GM18858 (cell line): ENCODE measurements around the gene HJV.

Experiments
- ATAC-seq: cut with Tn5 transposase; IDR thresholded peaks from one replicate; pipeline ENCODE4 v1.9.1; 2021; ENCODE audit not compliant: unreplicated experiment

The HJV gene

DNA sequence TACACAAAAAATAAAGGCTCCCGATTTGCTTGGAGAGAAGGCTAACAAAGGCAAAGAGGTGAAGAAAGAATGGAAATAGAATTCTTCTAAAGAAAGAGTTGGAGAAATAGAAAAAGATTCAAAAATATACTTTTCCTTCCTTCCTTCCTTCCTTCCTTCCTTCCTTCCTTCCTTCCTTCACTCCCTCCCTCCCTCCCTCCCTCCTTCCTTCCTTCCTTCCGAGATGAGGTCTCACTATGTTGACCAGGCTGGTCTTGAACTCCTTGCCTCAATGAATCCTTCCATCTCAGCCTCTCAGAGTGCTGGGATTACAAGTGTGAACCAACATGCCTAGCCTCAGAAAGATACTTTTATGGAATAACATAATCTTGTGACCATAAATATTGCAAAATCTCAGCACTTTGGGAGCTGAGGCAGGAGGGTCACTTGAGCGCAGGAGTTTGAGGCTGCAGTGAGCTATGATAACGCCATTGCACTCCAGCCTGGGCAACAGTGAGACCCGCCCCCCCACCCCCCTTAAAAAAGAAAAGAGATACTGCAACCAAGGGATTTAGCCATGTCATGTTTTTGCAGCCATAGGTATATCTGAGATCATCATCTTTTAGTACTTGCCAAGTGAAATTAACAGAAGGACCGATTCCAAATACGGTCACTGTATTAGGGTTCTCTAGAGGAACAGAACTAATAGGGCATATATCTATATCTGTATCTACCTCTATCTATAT lies 1.0 kb upstream of the HJV start:
- no peak for ATAC-seq

DNA sequence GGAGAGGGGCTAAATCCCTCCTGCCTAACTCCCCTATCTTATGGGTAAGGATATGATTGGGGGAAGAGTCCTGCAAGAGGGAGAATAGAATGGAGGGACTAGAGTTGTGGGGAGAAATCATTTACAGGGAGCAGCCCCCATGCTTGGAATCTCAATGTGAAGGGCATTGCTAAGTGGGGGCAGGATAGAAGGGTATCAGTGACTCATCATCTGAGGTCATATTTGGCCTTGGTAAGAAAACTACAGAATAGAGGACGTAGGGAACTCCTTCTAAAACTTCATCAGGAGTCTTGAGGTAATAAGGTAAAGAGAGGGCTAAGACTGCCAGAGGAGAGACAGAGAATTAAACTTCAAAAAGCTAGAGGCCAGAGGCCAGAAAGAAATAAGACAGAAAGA lies 487 bp downstream of the HJV start:
- ATAC-seq = no peak

DNA sequence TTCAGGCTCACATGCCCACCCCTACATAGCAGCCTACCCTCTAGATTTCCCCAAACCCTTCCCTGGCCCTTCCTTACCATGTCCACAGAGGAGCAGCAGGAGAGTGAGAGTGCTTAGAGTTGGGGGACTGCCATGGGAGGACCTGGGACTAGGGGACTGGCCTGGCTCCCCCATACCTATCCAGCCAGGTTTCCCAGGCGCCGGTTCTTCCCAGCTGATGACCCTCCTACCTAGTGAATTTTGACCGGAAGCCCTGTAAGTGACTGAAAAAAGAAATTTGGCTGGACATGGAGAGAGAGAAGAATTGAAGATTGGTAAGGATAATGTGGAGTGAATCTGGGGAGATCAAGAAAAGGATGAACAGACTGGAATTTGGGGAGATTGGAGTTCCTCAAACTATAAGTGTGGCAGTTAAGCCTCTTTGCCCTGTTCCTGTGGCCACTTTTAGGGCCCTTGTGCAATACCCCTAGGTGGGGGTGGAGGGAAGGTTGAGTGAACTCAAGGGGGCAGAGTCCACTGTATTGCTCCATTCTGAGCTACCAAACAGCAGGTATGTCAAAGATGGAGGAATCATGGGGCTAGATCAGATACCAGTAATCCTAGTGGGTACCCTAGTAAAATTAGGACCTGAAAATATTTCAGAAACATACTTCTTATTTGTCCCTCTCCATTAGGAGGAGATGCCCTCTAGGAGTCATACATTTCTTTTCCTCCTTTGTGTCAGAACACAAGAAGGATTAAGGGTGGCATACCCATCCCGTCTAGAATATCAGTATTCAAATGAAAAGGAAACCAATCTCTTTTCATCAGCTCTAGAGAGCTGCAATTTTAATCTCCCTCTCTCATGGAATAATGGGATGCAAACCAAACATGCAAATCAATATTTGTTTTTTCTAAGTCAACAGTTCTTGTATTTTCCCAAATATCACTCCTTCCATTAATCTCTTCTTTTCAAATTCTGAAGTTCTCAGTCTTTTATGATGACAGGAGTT lies 1.2 kb downstream of the HJV start:
- ATAC-seq = no peak

DNA sequence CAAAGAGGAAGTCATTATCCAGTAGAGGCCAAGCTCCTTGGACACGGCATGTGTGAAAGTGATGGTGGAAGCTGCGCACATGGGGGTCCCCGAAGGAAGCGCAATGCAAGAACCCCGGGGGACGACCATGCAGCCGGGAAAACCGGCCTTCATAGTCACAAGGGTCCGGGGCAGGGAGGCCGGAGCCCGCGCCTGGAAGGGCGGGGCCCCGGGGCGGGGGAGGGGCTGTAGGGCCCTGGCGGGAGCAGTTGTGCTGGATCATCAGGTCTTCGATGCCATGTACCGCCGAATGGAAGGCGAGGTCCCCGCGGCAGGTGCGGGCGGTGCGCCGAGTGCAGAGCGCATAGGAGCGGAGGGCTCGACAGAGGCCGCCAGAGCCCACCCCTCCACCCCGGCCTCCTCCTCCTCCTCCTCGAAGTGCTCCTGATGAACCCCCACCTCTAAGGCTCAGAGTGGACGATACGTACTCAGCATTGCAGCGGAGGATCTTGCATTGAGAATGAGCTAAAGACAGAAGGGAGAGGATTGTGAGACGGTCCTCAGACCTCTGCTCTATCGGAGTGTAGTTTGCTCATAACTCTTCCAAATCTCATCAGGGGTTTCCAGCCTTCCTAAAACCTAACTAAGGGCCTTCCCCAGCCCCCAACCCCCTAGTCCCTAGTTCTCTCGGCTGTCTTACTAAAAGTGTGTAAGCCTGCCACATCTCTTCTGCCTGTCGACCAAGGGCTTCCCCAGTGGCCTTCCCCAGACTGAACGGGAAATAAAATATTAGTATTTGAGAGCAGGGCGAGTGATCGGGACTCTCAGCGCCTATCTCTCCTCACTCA lies 2.1 kb downstream of the HJV start:
- no peak for ATAC-seq

DNA sequence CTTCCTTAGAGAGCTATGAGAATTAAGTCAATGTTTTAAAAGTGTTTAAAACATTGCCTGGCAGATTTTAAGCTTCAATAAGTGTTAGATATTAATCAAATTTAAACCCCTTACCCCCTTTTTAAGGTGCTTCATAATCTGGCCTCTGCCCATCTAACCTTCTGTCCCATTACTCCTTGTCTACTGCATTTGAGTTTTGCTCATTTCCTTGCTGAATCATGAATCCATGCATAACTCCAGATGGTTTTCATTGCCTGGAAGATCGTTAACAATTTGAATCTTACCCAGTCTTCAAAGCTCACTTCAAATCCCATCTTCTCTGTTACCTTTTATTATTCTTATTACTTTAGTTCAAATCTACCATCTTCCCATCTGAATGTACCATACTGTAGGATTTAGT lies 4.6 kb downstream of the HJV start:
- ATAC-seq = no peak

DNA sequence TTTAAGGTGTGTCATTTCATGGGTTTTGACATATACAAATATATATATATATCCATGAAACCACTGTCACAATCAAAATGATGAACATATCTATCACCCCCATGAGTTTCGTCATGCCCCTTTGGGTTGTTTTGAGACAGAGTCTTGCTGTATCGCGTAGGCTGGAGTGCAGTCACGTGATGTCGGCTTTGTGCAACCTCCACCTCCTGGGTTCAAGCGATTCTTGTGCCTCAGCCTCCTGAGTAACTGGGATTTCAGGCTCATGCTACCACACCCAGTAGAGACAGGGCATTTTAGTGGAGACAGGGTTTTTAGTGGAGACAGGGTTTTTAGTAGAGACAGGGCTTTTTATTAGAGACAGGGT lies 8.0 kb downstream of the HJV start:
- ATAC-seq = no peak

DNA sequence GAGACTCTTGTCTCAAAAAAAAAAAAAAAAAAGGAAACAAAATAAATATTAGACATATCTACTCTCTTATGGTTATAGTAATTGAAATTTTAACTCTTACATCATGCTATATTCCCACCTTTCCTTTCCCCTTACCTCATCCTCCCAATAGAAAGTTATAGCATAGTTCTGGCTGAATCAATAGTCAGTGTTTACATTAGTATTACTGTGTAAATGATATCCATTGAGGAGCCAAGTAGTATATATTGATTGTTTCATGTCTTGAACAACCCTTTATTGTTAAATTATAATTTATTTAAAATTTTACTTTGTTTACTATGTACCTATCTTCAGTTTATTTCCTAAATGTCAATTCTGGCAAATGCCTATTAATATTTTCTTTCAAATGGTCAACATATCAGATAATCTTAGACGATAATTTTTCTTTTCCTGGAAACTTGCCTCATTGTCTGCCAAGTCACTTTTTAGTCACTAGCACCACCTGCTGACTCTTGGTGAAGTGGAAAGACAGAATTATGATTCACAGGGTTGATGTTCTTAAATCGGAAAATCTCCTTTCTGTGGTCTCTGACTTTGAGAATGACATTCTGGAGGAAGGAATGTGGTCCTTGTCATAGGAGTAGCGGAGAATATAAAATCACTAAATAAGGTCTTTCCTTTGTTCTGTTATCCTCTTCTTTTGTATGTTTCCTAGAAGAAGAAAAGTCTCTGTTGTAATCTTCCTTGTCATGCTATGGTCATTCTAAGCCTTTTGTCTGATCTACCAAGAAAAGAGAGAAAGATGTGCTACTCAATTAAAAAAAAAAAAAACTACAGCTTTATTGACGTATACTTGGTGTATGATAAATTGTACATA lies 8.6 kb downstream of the HJV start:
- ATAC-seq = no peak

DNA sequence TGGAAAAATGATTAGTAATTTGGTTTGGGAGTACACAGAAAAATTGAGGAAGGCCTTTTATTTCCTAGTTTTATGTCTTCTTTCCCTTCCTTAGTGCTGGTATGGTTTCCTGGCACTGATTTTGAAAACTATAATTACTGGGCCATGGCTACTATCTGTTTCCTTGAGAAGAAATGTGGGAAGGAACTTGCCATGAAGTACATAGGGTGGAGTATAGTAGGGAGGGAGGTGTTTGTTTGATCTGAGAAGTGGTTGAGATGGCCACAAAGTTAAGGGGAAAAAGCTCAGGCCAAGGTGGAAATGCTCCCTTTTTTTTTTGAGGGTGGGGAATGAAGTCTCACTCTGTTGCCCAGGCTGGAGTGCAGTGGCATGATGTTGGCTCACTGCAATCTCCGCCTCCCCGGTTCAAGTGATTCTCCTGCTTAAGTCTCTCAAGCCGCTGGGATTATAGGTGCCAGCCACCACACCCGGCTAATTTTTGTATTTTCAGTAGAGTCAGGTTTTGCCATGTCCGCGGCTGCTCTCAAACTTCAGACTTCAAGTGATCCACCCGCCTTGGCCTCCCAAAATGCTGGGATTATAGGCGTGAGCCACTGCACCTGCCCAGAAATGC lies 11.3 kb downstream of the HJV start:
- no peak for ATAC-seq

DNA sequence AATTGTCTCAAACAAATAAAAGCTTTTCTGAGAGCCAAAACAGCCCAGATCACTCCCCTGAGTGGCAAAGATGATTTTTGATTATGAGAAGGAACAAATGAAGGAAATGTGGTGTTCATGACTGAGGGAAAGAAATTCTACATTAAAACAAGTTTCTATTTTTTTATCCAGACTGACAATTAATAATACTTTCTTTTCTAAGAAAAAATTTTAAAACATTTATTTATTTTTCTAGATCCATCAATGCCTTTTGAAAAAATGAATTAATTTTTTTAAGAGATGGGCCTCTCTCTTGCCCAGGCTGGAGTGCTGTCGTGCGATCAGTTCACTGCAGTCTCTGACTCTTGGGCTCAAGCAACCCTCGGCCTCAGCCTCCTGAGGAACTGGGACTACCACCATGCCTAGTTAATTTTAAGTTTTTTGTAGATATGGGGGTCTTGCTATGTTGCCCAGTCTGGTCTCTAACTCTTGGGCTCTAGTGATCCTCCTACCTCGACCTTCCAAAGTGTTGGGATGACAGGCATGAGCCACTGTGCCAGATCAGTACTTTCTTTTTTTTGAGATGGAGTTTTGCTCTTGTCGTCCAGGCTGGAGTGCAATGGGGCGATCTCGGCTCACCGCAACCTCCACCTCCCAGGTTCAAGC lies 13.9 kb downstream of the HJV start:
- ATAC-seq = no peak

DNA sequence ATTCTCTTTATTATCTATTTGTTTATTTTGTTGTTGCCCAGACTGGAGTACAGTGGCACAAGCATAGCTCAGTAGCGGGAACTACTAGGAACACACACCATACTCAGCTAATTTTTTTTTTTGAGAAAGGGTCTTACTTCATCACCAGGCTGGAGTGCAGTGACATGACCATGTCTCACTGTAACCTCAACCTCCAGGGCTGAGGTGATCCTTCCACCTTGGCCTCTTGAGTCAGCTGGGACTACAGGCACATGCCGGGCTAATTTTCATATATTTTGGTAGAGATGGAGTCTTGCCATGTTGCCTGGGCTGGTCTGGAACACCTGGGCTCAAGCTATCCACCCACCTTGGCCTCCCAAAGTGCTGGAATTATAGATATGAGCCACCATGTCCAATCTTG lies 19.8 kb downstream of the HJV start:
- ATAC-seq = no peak

DNA sequence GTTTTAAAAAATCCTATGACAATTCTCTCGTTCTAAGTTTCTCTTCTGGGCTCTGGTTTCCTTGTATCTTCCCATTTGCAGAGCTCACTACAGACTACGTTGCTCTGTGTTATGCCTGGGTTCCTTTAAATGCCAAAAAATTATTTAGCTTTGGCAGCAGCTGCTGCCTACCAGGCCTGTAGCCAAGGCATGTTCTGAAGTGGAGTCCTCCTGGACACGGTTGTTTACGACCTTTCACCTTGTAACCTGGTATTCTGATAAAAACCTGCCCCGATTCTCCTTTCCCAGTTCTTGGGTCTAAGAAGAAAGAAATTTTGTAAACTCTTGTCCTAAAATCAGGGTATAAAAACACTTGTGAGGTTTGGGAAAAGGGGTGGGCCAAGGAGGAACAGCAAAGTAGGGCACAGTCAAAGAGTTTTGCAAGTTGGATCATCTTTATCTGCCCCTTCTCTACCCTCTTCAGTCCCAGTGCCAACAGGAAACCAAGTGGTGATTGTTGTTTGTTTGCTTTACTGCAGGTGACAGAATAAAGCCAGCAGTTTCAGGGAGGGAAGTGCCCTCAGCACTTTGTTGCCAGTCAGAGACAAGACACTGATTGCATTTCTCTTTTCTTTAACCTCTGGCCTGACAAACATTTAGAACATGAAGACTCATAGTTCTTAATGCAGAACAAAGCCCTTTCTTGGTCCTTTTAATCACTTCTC lies 22.1 kb downstream of the HJV start:
- no peak for ATAC-seq

DNA sequence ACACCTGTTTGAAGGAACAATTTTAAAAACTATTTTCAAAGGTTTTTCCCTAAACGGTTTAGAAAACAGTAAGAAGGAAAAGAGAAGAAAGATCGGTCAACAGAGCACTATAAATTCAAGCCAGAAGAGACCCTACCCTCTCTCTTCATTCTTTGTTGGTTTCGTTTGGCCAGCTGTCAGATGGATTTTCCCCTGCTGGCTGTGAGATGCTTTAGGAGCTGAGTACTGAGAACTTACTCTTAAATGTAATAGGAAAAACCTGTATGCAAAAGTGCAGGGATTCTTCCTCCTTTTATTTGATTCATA lies 23.9 kb downstream of the HJV start:
- ATAC-seq = no peak

DNA sequence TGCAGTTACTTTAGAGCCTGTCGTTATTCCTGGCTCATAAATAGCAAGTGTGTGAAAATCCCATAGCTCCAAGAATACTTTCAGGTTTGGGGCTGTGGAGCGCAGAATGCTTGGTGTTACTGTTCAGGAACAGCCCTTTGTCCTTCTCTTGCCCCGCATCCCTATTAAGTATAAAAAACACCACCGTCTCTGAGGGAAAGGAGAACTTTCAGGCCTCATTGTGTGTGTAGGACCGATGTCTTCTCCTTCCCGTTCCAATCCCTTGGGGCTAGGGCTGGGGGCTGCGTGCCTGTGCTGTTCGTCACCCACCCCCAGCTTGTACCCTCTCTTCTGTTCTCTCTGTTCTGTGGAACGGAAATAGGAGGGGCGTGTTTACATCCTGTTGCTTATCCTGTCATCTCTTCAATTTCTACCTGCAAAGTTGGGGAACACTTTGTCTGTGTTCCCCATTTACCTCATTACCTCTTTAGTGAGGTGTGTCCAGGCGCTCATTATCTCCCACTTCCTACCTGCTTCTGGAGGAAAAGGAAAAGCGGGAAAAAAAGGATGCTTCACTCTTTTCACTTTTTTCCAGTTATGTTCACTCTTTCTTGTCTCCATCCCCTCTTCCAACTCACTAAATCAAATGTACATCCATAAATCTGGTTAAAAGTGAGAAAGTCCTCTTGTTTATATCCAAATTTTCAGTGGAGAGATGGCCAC lies 24.4 kb downstream of the HJV start:
- no peak for ATAC-seq

DNA sequence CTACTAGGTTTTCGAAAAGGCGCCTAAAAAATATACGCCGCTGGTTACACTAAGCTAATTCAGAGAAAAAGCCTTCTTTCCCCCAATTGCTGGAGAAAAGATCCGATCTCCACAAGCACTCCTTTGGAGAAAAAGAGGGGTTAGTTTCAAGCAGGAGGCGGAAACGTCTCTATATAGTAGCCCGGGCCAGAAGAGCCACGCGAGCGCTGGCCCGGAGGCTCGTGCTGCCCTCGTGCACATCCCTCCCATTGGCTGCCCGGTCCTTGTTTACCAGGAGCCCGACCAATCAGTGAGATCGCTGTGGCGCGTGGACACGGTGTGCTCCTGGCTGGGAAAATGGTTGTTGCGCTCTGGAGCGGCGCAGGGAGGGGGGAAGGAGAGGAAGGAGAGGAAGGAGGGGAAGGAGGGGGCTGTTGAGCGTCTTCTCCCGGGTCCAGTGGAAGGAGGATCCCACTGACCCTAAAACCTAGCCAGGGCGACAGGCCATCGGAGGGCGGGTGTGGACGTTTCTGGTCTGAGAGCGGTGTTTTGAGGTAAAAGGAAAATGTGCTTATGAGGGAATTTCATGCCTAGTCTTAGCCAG lies 25.0 kb downstream of the HJV start, which contains the start of gene TXNIP:
Gene TXNIP (minus strand): TSS at position 147 of the 583 bp plus-strand sequence. CDS start 313 bp downstream, outside the sequence.
- ATAC-seq = peak; percentile 59

DNA sequence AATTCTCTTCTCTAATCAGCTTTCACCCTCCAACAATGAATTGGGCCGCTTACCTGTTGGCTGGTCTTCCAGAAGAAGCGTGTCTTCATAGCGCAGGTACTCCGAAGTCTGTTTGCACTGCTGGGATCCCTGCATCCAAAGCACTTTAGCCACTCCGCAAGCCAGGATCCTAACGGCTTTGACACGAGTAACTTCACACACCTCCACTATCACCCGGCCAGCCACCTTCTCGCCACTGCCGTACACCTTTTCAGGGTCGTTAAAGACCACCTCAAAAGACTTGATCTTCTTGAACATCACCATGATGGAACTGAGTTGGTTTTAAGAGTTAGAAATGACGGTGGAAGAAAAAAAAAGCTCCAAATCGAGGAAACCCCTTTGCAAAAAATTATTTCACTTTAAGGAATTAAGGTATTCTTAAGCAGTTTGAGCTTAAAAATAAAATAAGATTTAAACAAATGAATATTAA lies 25.5 kb downstream of the HJV start:
- ATAC-seq = no peak

DNA sequence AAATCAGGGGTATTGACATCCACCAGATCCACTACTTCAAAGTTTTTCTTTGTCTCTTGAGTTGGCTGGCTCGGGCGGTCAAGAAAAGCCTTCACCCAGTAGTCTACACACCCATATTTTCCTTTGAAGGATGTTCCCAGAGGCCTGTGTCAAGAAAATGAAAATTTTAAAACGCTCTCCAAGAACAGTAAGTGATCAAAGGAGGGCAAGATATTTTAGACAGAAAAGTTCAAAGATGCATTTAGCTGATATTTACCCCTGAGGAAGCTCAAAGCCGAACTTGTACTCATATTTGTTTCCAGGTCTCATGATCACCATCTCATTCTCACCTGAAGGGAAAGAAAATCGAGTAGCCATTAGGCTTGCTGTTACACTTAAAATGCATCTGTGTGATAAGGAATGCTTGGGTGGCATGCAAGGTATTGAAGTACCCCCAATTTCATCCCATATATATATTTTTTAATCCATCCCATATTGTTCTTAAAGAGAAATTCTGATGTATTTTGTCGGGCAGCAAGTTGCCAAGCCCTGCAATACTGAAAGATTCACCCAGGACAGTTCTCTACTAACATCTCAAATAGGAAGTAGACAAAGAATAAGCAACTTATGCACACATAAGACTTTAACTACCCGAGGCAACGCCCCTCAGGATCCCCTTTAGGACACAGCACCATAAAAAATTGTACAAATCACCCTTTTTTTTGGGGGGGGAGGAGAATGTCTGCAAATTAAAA lies 26.2 kb downstream of the HJV start:
- no peak for ATAC-seq

DNA sequence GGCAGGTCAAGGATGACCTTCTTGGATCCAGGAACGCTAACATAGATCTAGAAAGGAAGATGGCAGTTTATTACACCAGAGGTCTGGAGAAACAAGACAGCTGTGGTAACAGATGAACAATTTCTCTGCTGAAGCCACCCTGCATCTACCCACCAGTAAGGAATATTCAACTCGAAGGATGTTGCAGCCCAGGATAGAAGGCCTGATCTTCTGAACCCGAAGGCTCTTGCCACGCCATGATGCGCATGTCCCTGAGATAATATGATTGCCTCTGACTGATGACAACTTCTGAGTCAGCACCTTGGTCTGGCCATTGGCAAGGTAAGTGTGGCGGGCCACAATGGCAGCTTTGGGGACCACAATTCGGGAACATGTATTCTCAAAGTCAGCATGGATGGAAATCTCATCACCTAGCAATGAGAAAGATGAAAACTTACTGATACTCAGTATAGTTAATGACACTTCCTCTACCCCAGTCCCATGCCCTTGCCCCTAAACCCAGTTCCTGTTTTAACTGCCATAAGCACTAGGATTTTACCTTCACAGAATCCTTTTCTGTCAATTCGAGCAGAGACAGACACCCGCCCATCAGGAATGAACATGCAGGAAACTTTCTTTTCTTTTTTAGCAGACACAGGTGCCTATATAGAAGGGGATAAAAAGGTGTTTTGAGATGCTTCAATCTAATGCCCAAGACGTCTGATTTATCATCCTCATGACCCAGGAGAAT lies 27.0 kb downstream of the HJV start:
- no peak for ATAC-seq
